Activated CD8-positive, alpha-beta T cell treated with anti-CD3 and anti-CD28 coated beads, Interleukin-2, amount 10 ng/mL, durations not matched to agents 7 days and 5 days (primary cell): ENCODE measurements around the gene DLG2. TPM values are rescaled to one million over a fixed set of nuclear protein-coding genes. Genes with fewer than 3 reads are reported as not detected.

Experiments used
- ATAC-seq: fragments of 150-1000 bp; cut with Tn5 transposase; one replicate; pipeline ENCODE4 v1.10.0; 2021; ENCODE audit warnings: moderate library complexity
- CTCF ChIA-PET: fragments of 350-600 bp; sonication (Branson Sonifier 250); formaldehyde crosslinking; loops from one replicate; lab custom pipeline; 2021; ENCODE audit warnings: antibody characterized with exemption; lab: Charles Lee
- POLR2A ChIA-PET: fragments of 350-600 bp; sonication (Branson Sonifier 250); formaldehyde crosslinking; loops from one replicate; lab custom pipeline; 2021; ENCODE audit warnings: antibody characterized with exemption; lab: Charles Lee
- DNase-seq: peaks from one replicate; pipeline ENCODE4 v3.0.0-alpha.2; 2020
- H3K27ac Mint-ChIP-seq: one replicate; pipeline ENCODE4 v1.8.0; 2021; ENCODE audit warnings: mild to moderate bottlenecking, mixed read lengths
- H3K27me3 Mint-ChIP-seq: one replicate; pipeline ENCODE4 v1.8.0; 2021; ENCODE audit warnings: low read depth, mixed read lengths
- H3K36me3 Mint-ChIP-seq: one replicate; pipeline ENCODE4 v1.8.0; 2021; ENCODE audit warnings: low read depth, mixed read lengths
- H3K4me1 Mint-ChIP-seq: one replicate; pipeline ENCODE4 v1.8.0; 2021; ENCODE audit warnings: low read depth, mixed read lengths
- H3K4me3 Mint-ChIP-seq: one replicate; pipeline ENCODE4 v1.8.0; 2021; ENCODE audit warnings: mild to moderate bottlenecking, mixed read lengths
- H3K9me3 Mint-ChIP-seq: one replicate; pipeline ENCODE4 v1.8.0; 2022; ENCODE audit warnings: mixed read lengths; ENCODE audit not compliant: insufficient read depth
- total RNA-seq, 2 experiments: library from RNA; stranded (reverse); gene quantifications; one replicate each; pipeline ENCODE4 v1.2.3, GENCODE V29; 2021

The DLG2 gene
- total RNA-seq, 2 experiments from 2014 or later, result 1.3 to 1.6 TPM

DNA sequence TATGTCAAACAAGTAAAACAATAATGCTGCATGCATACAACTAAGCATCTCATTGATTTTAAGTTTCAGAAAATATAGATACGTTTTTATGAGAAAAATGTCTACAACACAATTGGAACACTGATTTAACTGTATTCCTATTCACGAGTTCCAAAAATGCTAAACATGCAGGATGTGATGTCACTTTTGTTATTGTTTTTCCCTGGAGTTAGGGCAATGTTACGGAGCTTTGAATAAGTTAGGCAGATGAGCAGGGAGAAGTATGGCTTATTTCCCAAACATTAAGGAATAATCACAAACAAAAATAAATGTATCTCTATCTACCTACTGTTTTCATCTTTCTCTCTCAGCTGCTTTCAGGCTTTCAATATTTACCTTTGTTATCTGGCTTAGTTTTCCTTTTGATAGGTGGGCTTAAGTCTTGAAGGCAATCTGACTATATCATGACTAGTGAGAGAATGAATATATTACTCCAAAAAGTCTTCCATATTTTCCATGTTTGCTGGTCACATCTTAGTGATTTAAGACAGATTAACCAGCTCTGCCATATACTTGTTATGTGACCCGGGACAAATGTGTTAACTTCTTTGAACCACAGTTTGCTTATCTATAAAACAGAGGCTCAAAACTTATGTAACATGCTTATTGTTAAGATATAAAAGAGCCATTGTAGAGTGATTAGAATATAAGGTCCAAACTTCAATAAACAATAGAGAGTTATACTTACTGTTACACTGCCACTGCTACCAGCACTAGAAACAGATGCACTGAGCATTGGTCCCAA lies 1486.6 kb downstream of the DLG2 start:
- H3K4me1 Mint-ChIP-seq, result no peaks in the 10 kb centered on the region
- ChIA-PET CTCF (no interaction called here), POLR2A (no interaction called here)
- peaks cover 3% of the 10 kb centered on the region for H3K9me3 Mint-ChIP-seq
- no peak for ATAC-seq
- no peak overlapping the region for H3K27ac Mint-ChIP-seq
- no peaks in the 10 kb centered on the region for H3K27me3 Mint-ChIP-seq
- no peak for DNase-seq
- no peak overlapping the region for H3K4me3 Mint-ChIP-seq
- H3K36me3 Mint-ChIP-seq, result no peaks in the 10 kb centered on the region

DNA sequence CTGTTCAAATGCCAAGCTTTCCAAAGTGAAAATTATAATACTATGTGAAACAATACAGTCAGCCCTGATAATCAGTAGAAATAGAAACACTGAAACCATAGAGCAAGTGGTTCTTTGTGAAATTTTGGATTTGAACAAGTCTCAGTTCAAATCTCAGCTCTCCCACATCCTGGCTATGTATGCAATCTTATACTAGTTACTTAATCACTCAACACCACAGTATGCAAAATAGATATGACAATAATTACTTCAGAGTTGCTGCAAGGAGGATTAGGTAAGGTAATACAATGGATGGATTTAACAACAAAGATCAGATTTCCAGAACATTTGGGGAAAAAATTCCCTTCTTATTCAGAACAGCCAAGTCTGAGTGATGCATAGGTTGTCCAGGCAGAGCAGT lies 1489.2 kb downstream of the DLG2 start:
- Mint-ChIP-seq H3K27ac (no peak overlapping the region), H3K36me3 (no peaks in the 10 kb centered on the region), H3K27me3 (no peaks in the 10 kb centered on the region), H3K4me1 (no peaks in the 10 kb centered on the region), H3K4me3 (no peak overlapping the region), H3K9me3 (peaks cover 9% of the 10 kb centered on the region)
- ChIA-PET POLR2A (no interaction called here), CTCF (no interaction called here)
- DNase-seq (no peak), ATAC-seq (no peak)

DNA sequence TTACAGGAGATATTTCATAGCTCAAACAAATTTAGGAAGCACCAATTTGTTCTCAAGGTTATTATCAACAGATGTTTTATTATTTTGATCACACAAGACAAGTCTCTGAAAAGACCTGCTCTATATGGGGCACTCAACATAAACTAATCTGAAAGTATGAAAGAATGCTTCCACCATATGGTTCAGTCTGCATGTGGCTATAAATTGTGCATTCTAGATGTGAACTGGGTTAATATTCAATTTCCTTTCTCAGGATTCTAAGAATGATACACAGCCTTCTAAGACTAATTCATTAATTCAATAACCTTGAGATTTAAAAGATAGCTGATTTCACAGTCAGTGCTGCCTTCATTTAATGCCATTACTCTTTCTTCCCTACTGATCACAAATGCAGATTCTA lies 1489.6 kb downstream of the DLG2 start:
- H3K9me3 Mint-ChIP-seq, result peaks cover 9% of the 10 kb centered on the region
- CTCF ChIA-PET, result no interaction called here
- H3K4me1 Mint-ChIP-seq, result no peaks in the 10 kb centered on the region
- no peak overlapping the region for H3K4me3 Mint-ChIP-seq
- POLR2A ChIA-PET, result no interaction called here
- no peak for DNase-seq
- no peak overlapping the region for H3K27ac Mint-ChIP-seq
- ATAC-seq, result no peak
- no peaks in the 10 kb centered on the region for H3K27me3 Mint-ChIP-seq
- no peaks in the 10 kb centered on the region for H3K36me3 Mint-ChIP-seq

DNA sequence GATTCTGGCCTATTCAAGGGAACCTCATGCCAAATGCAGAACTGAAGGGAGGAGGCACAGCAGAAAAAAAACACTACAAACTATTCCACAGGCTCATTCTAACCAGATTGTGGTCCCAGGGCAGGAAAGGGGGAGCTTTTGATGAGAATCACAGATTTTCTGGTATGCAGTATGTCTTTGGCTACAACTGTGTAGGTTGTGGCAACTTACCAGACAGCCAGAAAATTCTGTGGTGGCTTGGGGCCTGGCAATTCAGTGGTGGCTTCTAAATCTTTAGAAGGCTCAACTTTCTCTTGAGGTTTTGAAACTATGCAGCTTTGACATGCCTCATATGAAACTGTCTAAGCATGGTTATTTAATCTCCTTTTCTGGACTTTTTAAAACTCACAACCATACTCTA lies 1490.2 kb downstream of the DLG2 start:
- Mint-ChIP-seq H3K36me3 (no peaks in the 10 kb centered on the region), H3K4me1 (no peaks in the 10 kb centered on the region), H3K9me3 (peaks cover 9% of the 10 kb centered on the region), H3K4me3 (no peak overlapping the region), H3K27ac (no peak overlapping the region), H3K27me3 (no peaks in the 10 kb centered on the region)
- ATAC-seq (no peak), DNase-seq (no peak)
- ChIA-PET CTCF (no interaction called here), POLR2A (no interaction called here)

DNA sequence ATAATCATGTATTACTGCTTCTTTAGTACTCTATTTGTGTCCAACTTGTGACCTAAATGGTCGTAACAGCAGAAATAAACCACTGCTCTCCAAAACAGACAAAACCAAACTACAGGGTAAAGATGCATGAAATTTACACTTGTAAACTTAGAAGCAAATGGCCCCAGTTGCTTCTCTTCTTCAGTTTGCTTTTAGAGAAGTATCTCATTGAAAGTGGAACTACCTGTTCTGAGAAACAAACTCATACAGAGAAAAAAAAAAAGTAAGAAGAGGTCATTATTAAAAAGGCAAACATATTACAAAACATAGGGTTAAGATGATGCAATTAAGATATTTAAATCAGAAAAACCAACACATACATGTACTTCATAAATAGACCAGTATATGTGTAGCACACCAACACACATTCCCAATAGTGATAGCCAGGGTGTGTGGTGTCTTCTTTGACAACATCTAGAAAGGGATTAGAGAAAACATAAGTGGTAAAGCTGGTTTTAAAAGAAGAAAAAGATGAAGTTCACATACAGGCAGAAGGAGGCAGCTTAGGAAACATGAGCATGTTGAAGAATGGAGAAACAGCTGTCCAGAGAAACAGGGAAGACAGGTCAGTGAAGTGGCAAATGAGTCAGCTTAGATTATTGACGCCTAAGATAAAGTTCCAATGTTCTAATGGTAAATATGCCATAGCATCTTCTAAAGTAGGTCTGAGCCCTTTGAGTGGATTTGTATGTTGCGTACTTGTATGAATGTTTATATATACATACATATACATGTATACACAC lies 1496.3 kb downstream of the DLG2 start:
- POLR2A ChIA-PET, result no interaction called here
- CTCF ChIA-PET, result no interaction called here
- ATAC-seq (no peak), DNase-seq (no peak)
- Mint-ChIP-seq H3K4me3 (no peak overlapping the region), H3K4me1 (no peaks in the 10 kb centered on the region), H3K27ac (no peak overlapping the region), H3K9me3 (peaks cover 15% of the 10 kb centered on the region), H3K27me3 (no peaks in the 10 kb centered on the region), H3K36me3 (no peaks in the 10 kb centered on the region)

DNA sequence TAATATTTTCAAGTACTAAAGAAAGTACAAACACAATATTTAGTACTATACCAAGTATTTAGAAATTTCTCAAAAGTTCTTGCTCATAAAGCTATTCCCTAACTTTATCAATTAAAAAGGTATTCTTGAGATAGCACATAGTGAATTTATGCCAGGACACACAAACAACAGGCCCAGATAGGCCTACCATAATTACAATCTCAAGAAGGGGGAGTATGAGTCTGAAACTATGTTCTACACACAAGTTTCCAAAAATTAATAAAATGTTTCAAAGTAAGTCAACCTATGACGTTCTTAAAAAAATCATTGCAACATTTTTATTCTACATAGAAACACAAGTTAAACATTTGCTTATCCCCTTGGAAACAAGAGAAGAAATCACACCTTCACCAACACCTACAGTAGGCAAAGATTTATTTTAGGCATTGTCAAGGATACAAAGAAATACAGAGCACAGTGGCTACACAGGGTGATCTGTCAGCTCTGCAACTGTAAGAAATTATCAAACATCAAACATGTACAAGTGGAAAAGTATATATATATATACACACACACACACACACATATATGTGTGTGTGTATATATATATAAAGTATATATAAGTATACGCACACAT lies 1497.1 kb downstream of the DLG2 start:
- Mint-ChIP-seq H3K4me3 (no peak overlapping the region), H3K9me3 (peaks cover 15% of the 10 kb centered on the region), H3K4me1 (no peaks in the 10 kb centered on the region), H3K27me3 (no peaks in the 10 kb centered on the region), H3K27ac (no peak overlapping the region), H3K36me3 (no peaks in the 10 kb centered on the region)
- DNase-seq (no peak), ATAC-seq (no peak)
- POLR2A ChIA-PET, result no interaction called here
- CTCF ChIA-PET, result no interaction called here

DNA sequence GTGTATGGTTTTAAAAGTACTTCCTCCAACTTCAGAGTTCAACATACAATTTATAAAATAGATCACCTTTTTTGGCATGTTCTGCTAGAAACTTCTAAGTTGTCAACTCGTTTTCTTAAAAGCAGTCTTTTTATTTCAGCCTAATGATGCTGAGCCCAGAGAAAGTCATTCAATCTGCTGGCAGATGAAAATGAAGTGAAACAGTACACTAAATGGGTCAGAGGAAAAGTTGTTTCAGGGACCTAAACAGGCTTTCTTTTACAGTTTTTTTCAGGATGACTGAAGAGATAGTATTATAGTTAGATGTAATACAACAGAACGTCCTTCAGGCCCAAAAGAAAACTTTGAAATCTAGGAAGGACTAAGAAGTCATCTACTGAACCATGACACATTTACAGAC lies 1498.3 kb downstream of the DLG2 start:
- no peak for ATAC-seq
- H3K4me1 Mint-ChIP-seq, result no peaks in the 10 kb centered on the region
- no peak overlapping the region for H3K27ac Mint-ChIP-seq
- POLR2A ChIA-PET, result no interaction called here
- H3K9me3 Mint-ChIP-seq, result peaks cover 14% of the 10 kb centered on the region
- H3K36me3 Mint-ChIP-seq, result no peaks in the 10 kb centered on the region
- H3K4me3 Mint-ChIP-seq, result no peak overlapping the region
- CTCF ChIA-PET, result no interaction called here
- DNase-seq, result no peak
- no peaks in the 10 kb centered on the region for H3K27me3 Mint-ChIP-seq

DNA sequence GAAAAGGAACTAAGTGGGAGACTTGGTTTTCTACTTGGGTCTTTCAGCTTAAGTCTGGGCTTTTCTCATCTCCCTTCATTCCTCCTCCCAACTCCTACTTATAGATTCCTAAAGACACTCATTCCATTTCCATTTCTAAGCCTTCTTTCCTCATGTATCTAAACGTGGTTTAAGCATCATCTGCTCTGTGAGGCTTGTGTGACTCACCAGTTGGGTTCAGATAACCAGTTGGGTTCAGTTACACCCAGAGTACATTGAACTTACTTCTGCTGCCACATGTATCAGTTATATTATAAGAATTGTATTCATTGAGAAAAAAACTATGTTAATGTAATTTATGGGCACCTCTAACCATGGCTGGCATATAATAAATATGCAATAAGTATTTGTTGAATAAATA lies 1509.8 kb downstream of the DLG2 start:
- CTCF ChIA-PET, result no interaction called here
- ATAC-seq (no peak), DNase-seq (no peak)
- Mint-ChIP-seq H3K27me3 (no peaks in the 10 kb centered on the region), H3K4me3 (no peak overlapping the region), H3K27ac (no peak overlapping the region), H3K9me3 (peaks cover 5% of the 10 kb centered on the region), H3K4me1 (no peaks in the 10 kb centered on the region), H3K36me3 (no peaks in the 10 kb centered on the region)
- POLR2A ChIA-PET, result no interaction called here

DNA sequence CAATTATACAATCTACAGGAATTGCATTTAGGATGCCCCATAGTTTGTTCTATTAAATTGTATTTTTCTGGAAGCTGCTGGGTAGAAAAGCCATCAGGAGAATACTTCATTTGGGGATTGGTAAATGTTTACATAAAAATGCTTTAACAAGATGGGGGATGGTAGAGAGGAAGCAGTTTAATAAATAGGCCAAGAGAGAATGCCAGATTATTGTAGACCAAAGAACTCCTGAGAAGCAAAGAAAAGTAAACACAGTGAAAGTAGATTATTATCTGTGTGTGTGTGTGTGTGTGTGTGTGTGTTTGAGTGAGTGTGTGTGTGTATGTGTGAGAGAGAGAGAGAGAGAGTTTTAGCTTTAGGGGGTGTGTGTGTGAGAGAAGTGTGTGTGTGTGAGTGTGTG lies 1520.6 kb downstream of the DLG2 start:
- Mint-ChIP-seq H3K4me1 (no peaks in the 10 kb centered on the region), H3K27me3 (no peaks in the 10 kb centered on the region), H3K36me3 (no peaks in the 10 kb centered on the region), H3K4me3 (no peak overlapping the region), H3K27ac (no peak overlapping the region), H3K9me3 (peaks cover 5% of the 10 kb centered on the region)
- DNase-seq, result no peak
- POLR2A ChIA-PET, result no interaction called here
- ATAC-seq, result no peak
- CTCF ChIA-PET, result no interaction called here

DNA sequence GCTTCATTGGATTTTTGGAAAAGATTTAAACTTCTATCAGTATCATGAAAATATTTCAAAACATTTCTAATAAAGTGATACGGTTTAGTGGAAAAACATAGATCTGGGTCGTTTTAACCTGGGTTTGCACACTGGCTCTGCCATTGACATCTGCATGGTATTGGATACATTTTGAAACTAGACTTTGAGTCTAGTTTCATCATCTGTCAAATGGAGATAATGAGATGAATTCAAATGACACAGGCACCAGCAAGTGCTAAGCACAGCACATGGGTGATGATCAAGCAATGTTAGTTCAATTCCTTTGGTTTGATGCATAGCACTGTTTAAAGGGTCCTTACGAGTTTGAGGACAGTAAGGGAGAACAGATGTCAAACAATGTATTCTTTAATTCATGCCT lies 1522.0 kb downstream of the DLG2 start:
- Mint-ChIP-seq H3K27me3 (no peaks in the 10 kb centered on the region), H3K9me3 (peaks cover 5% of the 10 kb centered on the region), H3K4me3 (no peak overlapping the region), H3K4me1 (no peaks in the 10 kb centered on the region), H3K36me3 (no peaks in the 10 kb centered on the region), H3K27ac (no peak overlapping the region)
- ChIA-PET CTCF (no interaction called here), POLR2A (no interaction called here)
- ATAC-seq (no peak), DNase-seq (no peak)

DNA sequence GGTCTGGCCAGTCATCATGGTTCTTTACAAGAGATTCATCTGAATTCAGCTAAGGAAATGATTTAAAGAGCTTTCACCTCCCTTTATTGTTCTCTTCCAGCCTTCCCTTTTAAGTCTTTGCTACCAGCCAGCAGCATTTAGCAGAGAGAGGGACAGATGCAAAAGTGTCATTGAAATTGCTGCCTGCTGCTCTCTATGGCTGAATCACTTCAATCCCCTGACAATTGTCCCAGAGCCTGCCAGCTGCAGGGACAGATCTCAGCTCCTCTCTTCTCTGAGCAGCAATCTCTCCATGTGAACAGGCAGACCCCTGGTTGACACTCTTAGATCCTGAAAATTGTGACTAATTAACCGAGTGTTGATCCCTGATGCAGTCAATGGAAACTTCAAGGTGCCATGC lies 1524.0 kb downstream of the DLG2 start:
- POLR2A ChIA-PET, result no interaction called here
- H3K27ac Mint-ChIP-seq, result no peak overlapping the region
- no peaks in the 10 kb centered on the region for H3K36me3 Mint-ChIP-seq
- no peak overlapping the region for H3K4me3 Mint-ChIP-seq
- ATAC-seq (no peak), DNase-seq (no peak)
- no peaks in the 10 kb centered on the region for H3K27me3 Mint-ChIP-seq
- peaks cover 5% of the 10 kb centered on the region for H3K9me3 Mint-ChIP-seq
- H3K4me1 Mint-ChIP-seq, result no peaks in the 10 kb centered on the region
- CTCF ChIA-PET, result no interaction called here

DNA sequence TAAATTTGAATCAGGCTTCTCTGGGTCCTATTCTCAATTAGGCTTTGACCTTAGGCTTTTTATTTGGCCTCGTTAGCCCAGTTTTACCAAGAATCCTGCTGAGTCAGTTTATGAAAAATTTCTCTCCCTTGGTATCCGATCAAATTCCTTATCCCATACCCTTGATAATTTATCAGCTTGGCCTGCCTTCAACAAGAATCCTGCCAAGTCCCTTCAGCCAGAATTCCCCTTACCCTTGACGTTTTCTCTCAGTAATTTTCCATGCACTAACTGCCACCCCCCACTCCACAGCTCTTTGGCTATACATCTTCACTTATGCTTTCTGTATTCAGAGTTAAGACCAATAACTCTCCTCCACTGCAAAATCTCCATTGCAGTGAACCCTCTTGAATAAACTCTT lies 1530.0 kb downstream of the DLG2 start:
- DNase-seq (no peak), ATAC-seq (no peak)
- ChIA-PET CTCF (no interaction called here), POLR2A (no interaction called here)
- H3K27me3 Mint-ChIP-seq, result no peaks in the 10 kb centered on the region
- no peak overlapping the region for H3K4me3 Mint-ChIP-seq
- no peak overlapping the region for H3K27ac Mint-ChIP-seq
- H3K9me3 Mint-ChIP-seq, result no peaks in the 10 kb centered on the region
- H3K4me1 Mint-ChIP-seq, result no peaks in the 10 kb centered on the region
- H3K36me3 Mint-ChIP-seq, result no peaks in the 10 kb centered on the region
